ENCODE data around the gene OR6Y1. TPM values are rescaled to one million over a fixed set of nuclear protein-coding genes. Genes with fewer than 3 reads are reported as not detected.

OR6Y1 gene
- total RNA-seq, 1 experiment from 2014 or later, result not detected

DNA sequence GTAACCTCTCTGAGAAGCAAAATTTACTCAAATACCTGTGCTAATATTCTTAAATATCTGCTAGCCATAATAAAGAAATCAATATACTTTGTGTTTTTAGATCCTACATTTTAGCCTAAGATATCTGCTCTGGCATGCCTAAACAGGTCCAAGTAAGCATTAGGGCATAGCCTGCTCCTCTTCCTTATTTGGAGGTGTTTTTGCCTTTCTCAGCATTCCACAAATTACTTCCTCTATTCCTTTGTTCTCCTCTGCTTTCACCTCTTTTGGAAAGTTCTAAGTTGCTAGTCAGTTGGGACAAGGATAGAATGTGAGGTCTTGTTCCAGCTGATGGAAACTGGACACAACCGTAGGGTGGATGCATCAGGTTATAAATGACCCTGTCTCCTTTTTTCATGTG lies 32.7 kb upstream of the OR6Y1 start:
- TF ChIP-seq, protein P1, sequence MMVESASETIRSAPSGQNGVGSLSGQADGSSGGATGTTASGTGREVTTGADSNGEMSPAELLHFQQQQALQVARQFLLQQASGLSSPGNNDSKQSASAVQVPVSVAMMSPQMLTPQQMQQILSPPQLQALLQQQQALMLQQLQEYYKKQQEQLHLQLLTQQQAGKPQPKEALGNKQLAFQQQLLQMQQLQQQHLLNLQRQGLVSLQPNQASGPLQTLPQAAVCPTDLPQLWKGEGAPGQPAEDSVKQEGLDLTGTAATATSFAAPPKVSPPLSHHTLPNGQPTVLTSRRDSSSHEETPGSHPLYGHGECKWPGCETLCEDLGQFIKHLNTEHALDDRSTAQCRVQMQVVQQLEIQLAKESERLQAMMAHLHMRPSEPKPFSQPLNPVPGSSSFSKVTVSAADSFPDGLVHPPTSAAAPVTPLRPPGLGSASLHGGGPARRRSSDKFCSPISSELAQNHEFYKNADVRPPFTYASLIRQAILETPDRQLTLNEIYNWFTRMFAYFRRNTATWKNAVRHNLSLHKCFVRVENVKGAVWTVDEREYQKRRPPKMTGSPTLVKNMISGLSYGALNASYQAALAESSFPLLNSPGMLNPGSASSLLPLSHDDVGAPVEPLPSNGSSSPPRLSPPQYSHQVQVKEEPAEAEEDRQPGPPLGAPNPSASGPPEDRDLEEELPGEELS (CRISPR knock-in tag; IDR thresholded peaks at IDR 0.05), result no peak
- TF ChIP-seq, protein P2, sequence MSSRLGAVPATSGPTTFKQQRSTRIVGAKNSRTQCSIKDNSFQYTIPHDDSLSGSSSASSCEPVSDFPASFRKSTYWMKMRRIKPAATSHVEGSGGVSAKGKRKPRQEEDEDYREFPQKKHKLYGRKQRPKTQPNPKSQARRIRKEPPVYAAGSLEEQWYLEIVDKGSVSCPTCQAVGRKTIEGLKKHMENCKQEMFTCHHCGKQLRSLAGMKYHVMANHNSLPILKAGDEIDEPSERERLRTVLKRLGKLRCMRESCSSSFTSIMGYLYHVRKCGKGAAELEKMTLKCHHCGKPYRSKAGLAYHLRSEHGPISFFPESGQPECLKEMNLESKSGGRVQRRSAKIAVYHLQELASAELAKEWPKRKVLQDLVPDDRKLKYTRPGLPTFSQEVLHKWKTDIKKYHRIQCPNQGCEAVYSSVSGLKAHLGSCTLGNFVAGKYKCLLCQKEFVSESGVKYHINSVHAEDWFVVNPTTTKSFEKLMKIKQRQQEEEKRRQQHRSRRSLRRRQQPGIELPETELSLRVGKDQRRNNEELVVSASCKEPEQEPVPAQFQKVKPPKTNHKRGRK (CRISPR knock-in tag; IDR thresholded peaks at IDR 0.05; ENCODE audit: borderline replicate concordance), result no peak
- TF ChIP-seq CREB1 (CRISPR knock-in tag; IDR thresholded peaks at IDR 0.05) (no peak), ELF4 (CRISPR knock-in tag; IDR thresholded peaks at IDR 0.05; ENCODE audit: low read depth) (no peak), OVOL2 (CRISPR knock-in tag; IDR thresholded peaks at IDR 0.05; ENCODE audit: borderline replicate concordance) (no peak), ESRRA (CRISPR knock-in tag; IDR thresholded peaks at IDR 0.05; ENCODE audit: borderline replicate concordance) (no peak), ZNF317 (CRISPR knock-in tag; IDR thresholded peaks at IDR 0.05; ENCODE audit: borderline replicate concordance, low read depth) (no peak)
- TF ChIP-seq, protein P3, sequence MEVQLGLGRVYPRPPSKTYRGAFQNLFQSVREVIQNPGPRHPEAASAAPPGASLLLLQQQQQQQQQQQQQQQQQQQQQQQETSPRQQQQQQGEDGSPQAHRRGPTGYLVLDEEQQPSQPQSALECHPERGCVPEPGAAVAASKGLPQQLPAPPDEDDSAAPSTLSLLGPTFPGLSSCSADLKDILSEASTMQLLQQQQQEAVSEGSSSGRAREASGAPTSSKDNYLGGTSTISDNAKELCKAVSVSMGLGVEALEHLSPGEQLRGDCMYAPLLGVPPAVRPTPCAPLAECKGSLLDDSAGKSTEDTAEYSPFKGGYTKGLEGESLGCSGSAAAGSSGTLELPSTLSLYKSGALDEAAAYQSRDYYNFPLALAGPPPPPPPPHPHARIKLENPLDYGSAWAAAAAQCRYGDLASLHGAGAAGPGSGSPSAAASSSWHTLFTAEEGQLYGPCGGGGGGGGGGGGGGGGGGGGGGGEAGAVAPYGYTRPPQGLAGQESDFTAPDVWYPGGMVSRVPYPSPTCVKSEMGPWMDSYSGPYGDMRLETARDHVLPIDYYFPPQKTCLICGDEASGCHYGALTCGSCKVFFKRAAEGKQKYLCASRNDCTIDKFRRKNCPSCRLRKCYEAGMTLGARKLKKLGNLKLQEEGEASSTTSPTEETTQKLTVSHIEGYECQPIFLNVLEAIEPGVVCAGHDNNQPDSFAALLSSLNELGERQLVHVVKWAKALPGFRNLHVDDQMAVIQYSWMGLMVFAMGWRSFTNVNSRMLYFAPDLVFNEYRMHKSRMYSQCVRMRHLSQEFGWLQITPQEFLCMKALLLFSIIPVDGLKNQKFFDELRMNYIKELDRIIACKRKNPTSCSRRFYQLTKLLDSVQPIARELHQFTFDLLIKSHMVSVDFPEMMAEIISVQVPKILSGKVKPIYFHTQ (CRISPR knock-in tag; IDR thresholded peaks at IDR 0.05), result no peak
- TF ChIP-seq, protein P4, sequence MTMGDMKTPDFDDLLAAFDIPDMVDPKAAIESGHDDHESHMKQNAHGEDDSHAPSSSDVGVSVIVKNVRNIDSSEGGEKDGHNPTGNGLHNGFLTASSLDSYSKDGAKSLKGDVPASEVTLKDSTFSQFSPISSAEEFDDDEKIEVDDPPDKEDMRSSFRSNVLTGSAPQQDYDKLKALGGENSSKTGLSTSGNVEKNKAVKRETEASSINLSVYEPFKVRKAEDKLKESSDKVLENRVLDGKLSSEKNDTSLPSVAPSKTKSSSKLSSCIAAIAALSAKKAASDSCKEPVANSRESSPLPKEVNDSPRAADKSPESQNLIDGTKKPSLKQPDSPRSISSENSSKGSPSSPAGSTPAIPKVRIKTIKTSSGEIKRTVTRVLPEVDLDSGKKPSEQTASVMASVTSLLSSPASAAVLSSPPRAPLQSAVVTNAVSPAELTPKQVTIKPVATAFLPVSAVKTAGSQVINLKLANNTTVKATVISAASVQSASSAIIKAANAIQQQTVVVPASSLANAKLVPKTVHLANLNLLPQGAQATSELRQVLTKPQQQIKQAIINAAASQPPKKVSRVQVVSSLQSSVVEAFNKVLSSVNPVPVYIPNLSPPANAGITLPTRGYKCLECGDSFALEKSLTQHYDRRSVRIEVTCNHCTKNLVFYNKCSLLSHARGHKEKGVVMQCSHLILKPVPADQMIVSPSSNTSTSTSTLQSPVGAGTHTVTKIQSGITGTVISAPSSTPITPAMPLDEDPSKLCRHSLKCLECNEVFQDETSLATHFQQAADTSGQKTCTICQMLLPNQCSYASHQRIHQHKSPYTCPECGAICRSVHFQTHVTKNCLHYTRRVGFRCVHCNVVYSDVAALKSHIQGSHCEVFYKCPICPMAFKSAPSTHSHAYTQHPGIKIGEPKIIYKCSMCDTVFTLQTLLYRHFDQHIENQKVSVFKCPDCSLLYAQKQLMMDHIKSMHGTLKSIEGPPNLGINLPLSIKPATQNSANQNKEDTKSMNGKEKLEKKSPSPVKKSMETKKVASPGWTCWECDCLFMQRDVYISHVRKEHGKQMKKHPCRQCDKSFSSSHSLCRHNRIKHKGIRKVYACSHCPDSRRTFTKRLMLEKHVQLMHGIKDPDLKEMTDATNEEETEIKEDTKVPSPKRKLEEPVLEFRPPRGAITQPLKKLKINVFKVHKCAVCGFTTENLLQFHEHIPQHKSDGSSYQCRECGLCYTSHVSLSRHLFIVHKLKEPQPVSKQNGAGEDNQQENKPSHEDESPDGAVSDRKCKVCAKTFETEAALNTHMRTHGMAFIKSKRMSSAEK (CRISPR knock-in tag; IDR thresholded peaks at IDR 0.05; ENCODE audit: borderline replicate concordance), result no peak
- Mint-ChIP-seq H3K4me1 (no peaks in the 10 kb centered on the region), H3K27me3 (ENCODE audit: low read depth) (no peaks in the 10 kb centered on the region), H3K27ac (no peak overlapping the region), H3K4me3 (no peak overlapping the region), H3K9me3 (peaks cover 26% of the 10 kb centered on the region), H3K36me3 (peaks cover 14% of the 10 kb centered on the region)
- ChIA-PET POLR2A (no interaction called here), CTCF (no interaction called here)
- DNase-seq (ENCODE audit: low spot score) (no peak), ATAC-seq (no peak; the same call in 1 of the 2 replicates)

DNA sequence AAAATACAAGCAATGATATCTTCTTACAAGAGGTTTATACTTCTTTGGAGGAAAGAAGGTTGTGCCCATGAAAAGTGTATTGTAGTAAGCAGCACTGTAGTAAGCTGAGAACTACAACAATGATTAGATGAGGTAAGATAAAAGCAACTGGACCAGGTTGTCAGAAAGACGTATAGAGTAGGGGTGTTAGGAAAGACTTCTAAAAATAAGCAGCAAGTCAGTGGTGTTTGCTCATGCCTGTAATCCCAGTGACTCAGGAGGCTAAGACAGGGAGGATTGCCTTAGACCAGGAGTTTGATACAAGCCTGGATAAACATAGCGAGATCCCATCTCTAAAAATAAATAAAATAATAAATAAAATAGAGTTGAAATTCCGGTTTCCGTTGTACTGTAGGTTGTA lies 29.8 kb upstream of the OR6Y1 start:
- peaks cover 21% of the 10 kb centered on the region for H3K9me3 Mint-ChIP-seq
- ATAC-seq, result no peak
- peaks cover 14% of the 10 kb centered on the region for H3K36me3 Mint-ChIP-seq
- ChIA-PET POLR2A (no interaction called here), CTCF (no interaction called here)
- H3K27ac Mint-ChIP-seq, result no peak overlapping the region
- no peak for DNase-seq (ENCODE audit: low spot score)
- no peak overlapping the region for H3K4me3 Mint-ChIP-seq
- H3K27me3 Mint-ChIP-seq (ENCODE audit: low read depth), result no peaks in the 10 kb centered on the region
- H3K4me1 Mint-ChIP-seq, result no peaks in the 10 kb centered on the region
- no peak for TF ChIP-seq SMAD3 (CRISPR knock-in tag; IDR thresholded peaks at IDR 0.05; ENCODE audit: borderline replicate concordance)
- TF ChIP-seq MYBL2 (CRISPR knock-in tag; IDR thresholded peaks at IDR 0.05), result no peak
- TF ChIP-seq ZNF416 (CRISPR knock-in tag; IDR thresholded peaks at IDR 0.05), result no peak
- TF ChIP-seq ATF1 (CRISPR knock-in tag; IDR thresholded peaks at IDR 0.05), result no peak
- no peak for TF ChIP-seq EMX1 (CRISPR knock-in tag; IDR thresholded peaks at IDR 0.05)
- TF ChIP-seq TCF7 (CRISPR knock-in tag; IDR thresholded peaks at IDR 0.05; ENCODE audit: low read depth), result no peak
- TF ChIP-seq, protein P5, sequence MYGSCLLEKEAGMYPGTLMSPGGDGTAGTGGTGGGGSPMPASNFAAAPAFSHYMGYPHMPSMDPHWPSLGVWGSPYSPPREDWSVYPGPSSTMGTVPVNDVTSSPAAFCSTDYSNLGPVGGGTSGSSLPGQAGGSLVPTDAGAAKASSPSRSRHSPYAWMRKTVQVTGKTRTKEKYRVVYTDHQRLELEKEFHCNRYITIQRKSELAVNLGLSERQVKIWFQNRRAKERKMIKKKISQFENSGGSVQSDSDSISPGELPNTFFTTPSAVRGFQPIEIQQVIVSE (CRISPR knock-in tag; IDR thresholded peaks at IDR 0.05; ENCODE audit: borderline replicate concordance), result no peak
- TF ChIP-seq, protein P6, sequence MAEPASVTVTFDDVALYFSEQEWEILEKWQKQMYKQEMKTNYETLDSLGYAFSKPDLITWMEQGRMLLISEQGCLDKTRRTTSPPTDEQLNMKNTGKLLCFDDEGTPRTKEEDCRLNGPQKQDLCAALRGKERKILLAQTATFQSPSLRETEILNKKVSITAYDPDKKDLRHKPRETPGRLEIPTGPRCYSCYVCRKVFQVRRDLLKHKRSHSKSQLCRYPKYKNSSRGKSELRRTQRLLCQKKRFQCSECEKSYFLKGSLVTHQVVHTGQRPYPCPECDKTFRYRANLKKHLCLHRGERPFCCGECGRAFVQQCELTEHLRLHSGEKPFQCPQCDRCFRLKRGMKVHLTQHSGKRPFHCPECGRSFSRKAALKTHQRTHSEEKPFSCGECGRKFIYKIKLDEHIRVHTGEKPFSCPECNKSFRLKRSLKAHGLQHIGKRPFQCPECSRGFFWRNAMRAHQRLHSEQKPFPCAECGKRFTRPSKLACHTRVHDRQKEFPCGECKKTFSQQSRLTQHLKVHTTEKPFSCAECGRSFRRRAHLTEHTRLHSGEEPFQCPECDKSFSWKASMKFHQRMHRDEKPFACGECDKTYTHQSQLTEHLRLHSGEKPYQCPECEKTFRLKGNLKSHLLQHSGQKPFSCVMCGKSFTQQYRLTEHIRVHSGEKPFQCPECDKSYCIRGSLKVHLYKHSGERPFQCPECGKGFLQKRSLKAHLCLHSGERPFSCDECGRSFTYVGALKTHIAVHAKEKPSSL (CRISPR knock-in tag; conservative IDR thresholded peaks at IDR 0.05), result no peak
